ENCODE data around the gene KMO. TPM values are rescaled to one million over a fixed set of nuclear protein-coding genes. Genes with fewer than 3 reads are reported as not detected.

KMO gene
- total and polyA plus RNA-seq, 2 donors (not counting 3 experiments of a cell fraction or from before 2014, with no cell fraction given) = not detected

DNA sequence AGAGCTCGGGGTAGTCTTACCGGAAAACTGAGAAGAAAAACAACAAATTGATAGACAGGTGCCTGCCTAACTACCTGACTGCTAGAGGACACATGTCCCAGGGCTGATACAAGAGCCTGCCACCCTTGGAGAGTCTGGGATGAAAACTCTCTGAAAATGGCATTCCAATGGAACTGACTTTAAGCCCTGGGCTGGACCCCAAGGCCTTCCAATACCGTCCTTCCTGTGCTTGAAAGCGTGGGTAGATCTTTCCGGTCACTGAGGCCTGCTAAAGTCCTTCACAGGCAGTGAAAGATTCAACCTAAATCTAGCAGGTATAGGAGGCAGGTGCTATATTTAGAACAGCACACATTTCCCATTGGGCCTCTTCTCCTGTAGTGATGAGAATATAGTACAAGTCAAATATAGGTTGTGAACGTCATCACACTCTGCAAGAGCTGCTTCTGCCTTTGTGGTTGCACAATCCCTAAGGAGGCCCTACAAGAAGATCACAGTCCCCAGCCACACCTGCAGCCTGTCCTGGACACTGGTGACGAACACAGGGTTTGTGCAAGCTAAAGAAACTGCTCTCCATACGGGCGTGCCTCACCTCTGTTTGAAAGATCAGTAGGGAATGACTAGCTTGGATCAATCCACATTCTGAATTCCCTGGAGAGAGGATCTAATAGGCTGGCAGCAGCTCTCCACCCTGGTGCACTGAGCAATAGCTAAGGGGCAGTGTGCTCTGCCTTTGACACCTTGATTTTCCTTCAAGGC, 108.9 kb downstream of the KMO start:
- FAIRE-seq (no peak), DNase-seq (ENCODE audit: low read depth, low spot score) (no peak)
- H3K36me3 ChIP-seq (ENCODE audit: control insufficient read depth in 2 of 2, extremely low read depth in 1 of 2, insufficient read depth in 2 of 2, low read length in 2 of 2) = no peaks in the 10 kb centered on the region
- TF ChIP-seq EZH2 (IDR thresholded peaks at IDR 0.05; ENCODE audit: borderline replicate concordance, low read depth, low read length, severe bottlenecking) = no peak
- TF ChIP-seq POLR2AphosphoS5 (IDR thresholded peaks at IDR 0.05; ENCODE audit: insufficient read depth, low read depth, low read length) = no peak
- TF ChIP-seq FOS (IDR thresholded peaks at IDR 0.05; ENCODE audit: borderline replicate concordance, insufficient read depth, low read length) = no peak
- no peak for TF ChIP-seq MYC (IDR thresholded peaks at IDR 0.05; ENCODE audit: low read depth, low read length)
- no peak for TF ChIP-seq MAX (IDR thresholded peaks at IDR 0.05; ENCODE audit: insufficient read depth, insufficient read length)
- no peak for TF ChIP-seq GATA2 (IDR thresholded peaks at IDR 0.05; ENCODE audit: insufficient read depth, insufficient read length, low read depth, low read length)
- TF ChIP-seq CTCF (IDR thresholded peaks at IDR 0.05; ENCODE audit: extremely low read depth in 1 of 2, insufficient read depth in 1 of 2, low read depth in 1 of 2, low read length in 2 of 2) = no peak
- TF ChIP-seq JUN (IDR thresholded peaks at IDR 0.05; ENCODE audit: borderline replicate concordance, insufficient read depth, insufficient read length, low read depth) = no peak
- no peak for TF ChIP-seq POLR2A (IDR thresholded peaks at IDR 0.05; ENCODE audit: low read depth, low read length)
- H4K20me1 ChIP-seq (replicated peaks; ENCODE audit: control insufficient read depth, extremely low read depth, insufficient read depth, low read length) = no peaks in the 10 kb centered on the region
- H3K9me3 ChIP-seq (replicated peaks; ENCODE audit: control insufficient read depth, insufficient read depth, low read length) = no peaks in the 10 kb centered on the region
- H3K4me1 ChIP-seq (ENCODE audit: control insufficient read depth, extremely low read depth, insufficient read depth, low read length) = peaks cover 33% of the 10 kb centered on the region
- no peaks in the 10 kb centered on the region for H3K9me1 ChIP-seq (replicated peaks; ENCODE audit: control insufficient read depth, extremely low read depth, insufficient read depth, low read length)
- no TSS peak for BruUV-seq (replicated peaks)
- peak overlapping the region; percentile 39 for H3K27ac ChIP-seq (ENCODE audit: insufficient read depth, low read depth, low read length)
- intact Hi-C loops (cut with micrococcal nuclease) (loop anchor here (1.0 to 2.0 kb wide), 2 partner anchors 29 to 208 kb away; partner anchors contain the start of gene EXO1), dilution Hi-C loops (cut with MboI; ENCODE audit: extremely low pct_ligation_motif_present, low sequenced_read_pairs) (no loop called here)
- no peaks in the 10 kb centered on the region for H3K27me3 ChIP-seq (ENCODE audit: control insufficient read depth in 2 of 2, insufficient read depth in 2 of 2, low read length in 2 of 2)
- ChIA-PET POLR2A (interaction anchor here (0.6 to 0.7 kb wide), 4 partner anchors 13 to 109 kb away, joined by 3 to 6 read pairs (median 6); no protein-coding TSS in a partner anchor), CTCF (interaction anchor here (0.7 to 2.6 kb wide), 3 partner anchors 11 to 31 kb away, joined by 5 to 20 read pairs (median 6); partner anchors contain the start of gene WDR64)
- peak overlapping the region in 1 of 3 experiments; percentile 37 for H3K4me3 ChIP-seq (replicated peaks in 1 of 3; ENCODE audit: insufficient read depth in 1 of 3, low read depth in 1 of 3, low read length in 3 of 3)
- peak overlapping the region; percentile 46 for H3K4me2 ChIP-seq (ENCODE audit: insufficient read depth, low read length)
- H3K9ac ChIP-seq (replicated peaks; ENCODE audit: extremely low read depth, insufficient read depth, low read length) = peak overlapping the region; percentile 17
- peak overlapping the region; percentile 86 for H2AFZ ChIP-seq (ENCODE audit: low read depth, low read length)
- peaks cover 34% of the 10 kb centered on the region for H3K79me2 ChIP-seq (ENCODE audit: control insufficient read depth, insufficient read depth, low read length)

All from endothelial cell of umbilical vein (primary cell).